Left kidney (tissue), 2 donors: ENCODE results near the gene PRRX1. TPM values are rescaled to one million over a fixed set of nuclear protein-coding genes. Genes with fewer than 3 reads are reported as not detected.

Experiments used
- DNase-seq: peaks from one replicate; pipeline ENCODE4 v3.0.0-alpha.2; 2013
- polyA plus RNA-seq: library from polyadenylated mRNA; unstranded; fragments of 120-200 nt; gene quantifications from one replicate; pipeline ENCODE4 v1.2.1, GENCODE V29; 2013; ENCODE audit not compliant: insufficient read length

The PRRX1 gene
- polyA plus RNA-seq, 1 donor = 1.4 TPM

DNA sequence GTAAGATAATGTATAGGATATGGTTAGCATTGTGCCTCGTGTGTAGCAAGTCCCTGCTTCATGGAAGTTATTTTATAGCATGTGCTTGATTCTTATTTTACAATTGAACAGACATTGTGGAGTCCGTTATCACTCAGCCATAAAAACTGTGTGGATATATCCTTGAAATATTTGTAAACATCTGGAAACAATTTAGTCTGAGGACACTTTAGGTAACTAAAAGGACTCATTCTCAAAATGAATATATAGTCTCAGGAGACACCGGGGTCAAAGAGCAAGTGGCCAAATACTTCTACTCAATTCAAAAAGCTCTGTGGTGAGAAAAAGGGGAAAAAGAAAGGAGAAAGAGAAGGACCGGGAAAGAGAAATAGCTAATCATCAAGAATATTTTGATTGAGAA is 23.7 kb downstream of the PRRX1 start:
- no peak for DNase-seq

DNA sequence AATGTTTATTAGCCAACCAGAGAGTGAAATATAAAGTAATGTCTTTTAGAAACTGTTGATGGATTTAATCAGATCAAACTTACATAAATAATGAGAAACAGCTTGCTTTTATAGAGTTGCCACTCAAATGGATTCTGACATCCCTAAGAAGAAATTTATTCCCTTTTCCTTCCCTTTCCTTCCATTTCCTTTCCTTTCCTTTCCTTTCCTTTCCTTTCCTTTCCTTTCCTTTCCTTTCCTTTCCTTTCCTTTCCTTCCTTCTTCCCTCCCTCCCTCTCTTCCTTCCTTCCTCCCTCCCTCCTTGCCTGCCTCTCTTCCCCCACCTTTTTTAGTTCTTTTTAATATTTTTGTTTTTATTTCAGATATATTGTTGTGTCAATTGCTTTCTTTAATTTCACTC is 27.3 kb downstream of the PRRX1 start:
- no peak for DNase-seq

DNA sequence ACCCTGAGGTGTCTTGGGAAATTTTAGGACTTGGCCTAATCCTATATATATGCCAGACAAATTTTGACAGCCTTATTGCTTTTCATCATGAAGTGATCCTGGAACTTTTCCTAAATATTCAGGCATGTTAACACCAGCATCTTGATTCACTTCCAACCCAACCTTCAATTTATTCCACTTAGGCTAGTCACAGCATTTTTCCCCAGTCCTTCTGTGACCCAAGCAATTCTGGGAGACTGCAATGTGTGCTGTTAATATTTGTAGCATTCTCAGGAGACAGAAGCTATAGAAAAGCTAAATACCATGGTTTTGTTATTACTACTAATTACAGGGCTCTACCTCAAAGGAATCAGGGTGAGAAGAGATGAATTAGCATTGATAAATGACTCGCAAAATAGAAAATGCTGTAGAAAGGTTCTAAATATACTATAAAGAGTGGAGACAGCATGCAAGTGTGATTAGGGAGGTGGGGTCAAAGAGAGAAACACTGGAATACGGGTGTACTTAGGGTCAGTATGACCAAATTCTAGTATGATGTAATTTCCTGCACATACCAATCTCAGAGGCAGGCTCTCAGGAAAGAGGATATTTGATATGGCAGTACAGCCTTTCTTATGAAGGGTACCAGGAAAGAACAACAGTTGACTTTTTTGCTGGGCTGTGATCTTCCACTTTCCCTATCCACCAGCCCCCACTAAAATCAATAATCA is 29.1 kb downstream of the PRRX1 start:
- DNase-seq = no peak

DNA sequence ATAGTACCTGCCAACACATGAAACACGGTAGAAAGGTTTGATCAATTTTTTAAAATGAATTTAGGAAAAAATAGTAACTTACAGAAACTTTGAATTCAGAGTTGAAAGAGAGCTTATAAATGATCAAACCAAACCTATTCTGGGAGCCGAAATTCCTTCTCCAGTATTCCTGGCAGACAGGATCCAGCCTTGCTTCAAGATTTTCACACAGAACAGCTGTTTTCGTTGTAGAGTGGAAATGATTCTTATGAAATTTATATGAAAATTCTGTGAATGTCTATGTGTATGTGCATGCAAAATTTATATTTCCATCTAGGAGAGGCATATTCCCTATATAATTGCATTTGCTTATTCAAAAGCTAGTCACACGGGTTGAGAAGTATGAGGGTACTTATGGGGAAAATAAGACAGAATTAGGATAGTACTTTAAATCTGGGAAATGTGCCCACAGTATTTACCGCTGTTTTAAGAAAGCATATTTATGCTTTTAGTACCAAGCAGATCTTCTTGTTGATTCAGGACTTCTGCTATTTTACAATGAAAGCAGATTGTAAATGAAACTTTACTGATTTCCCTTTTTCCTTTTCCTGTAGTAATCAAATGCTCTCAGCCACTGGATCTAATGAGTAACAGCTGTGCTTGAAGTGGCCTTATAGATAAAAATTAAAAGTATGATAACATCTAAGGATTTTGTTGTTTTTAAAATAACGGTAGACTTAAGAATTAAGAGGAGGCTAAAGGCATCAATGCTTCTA is 30.4 kb downstream of the PRRX1 start:
- no peak for DNase-seq

DNA sequence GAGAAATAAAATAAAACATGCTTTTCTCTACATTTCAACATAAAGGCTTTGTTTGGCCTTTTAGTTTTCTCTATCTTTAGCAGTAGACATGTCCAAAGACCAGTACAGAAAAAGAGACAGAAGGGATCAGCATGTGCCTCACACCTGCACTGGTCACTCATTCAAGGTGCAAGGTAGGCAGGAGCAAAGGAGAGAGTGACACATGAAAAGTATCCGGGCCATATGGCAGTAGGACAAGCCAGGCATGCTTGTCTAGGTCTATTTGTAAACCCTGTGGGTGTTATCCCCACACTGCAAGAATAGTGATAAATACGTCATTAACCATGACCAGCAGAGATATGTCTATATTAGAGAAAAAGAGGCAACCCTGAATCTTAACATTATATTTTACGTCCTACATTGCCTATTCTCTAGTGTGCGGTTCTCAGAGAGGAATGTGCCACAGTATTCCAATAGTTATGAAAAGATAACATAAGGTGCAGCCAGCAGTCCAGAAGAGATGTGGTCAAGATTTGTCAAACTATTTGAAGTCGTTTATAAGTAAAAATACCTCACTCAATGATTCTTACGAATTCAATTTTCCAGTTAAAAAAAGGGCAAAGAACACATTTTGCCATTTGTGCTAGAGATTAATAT is 32.1 kb downstream of the PRRX1 start:
- no peak for DNase-seq

DNA sequence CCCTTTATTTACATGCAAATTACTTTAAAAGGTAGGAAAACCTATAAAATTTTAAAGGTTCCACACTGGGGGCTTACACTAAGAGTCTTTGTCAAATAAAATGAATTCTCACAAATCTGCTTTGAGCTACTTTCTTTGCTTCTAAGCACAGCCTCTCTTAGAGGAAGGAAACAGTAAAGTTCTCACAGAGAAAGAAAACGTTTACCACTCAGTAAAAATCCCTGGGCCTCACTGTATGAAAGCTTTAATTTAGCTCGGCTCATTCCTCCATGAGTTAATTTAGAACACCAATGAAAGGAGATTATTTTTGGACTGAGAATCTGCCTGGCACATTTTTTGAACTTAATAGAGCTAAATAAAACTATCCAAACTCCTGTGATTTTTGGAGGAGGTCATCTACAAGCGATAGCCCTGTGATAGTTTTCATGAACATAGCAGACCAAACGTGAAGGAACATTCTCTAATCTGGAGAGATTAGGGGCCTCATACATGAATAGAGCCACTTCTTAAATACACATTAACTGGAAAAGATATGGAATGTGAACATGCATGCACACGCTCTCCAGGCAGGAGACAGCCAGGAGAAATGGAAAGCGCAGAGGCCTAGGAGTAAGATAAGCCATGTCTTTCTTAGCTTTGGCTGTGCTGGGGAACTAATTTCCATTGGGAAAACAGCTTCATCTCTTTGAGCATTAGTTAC is 32.8 kb downstream of the PRRX1 start:
- no peak for DNase-seq

DNA sequence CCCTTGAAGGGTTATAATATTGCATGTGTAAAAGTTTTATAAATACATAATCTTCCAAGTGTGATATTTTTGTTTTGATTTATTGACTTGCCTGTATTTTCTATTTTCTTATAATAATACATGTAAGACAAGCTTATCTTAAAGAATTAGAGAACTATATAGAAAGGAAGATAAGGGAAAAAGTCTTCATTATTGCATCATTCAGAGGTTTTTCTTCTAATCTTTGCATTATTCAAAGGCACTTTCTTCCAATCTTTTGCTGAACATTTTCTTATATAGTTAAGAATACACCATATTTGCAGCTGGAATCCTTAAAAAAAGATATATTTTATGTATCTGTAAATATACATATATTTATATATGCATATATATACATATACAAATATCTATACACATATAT is 33.4 kb downstream of the PRRX1 start:
- no peak for DNase-seq

DNA sequence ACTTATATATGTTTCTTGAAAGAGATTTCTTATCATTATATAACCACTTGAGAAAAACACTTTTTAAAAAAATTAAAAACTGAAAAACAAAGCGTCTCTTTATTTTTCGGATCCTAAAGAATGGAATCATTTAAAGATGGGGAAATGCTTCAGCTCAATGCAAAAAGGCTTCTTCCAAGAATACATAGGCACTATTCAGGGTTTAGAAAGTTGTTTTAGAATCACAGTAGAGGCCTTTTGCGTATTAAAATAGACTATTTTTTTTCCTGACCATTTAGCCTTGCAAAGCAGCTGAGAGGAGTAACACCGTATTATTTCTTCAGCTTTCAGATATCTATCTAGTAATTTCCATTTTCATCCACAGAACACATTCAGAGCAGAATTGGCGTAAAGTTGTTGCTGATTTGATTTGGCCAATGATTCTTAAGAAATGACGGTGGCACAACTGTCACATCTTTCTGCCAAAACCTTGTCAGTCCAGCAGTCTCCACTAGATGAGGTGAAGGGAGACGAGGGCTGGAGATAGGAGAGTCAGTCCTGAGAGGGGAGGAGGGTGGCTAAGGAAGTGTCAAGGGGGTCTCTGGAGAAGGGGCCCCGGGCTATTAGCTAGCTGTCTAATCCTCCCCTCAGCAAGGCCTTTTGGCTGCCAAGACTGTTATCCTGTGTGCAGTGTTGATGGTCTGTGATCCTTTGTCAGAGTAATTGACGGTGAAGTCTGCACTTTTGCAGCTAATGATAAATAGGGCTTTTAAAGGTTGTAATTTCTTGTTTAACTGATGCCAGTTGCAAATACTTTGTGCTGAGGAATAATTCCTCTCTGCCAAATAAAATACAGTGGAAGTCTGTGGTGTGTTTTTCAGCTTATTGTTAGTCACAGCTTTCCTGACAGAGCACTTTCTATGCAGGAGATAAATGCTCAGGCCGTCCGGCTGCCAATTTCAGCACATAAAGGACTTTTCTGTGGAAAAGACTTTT is 34.7 kb downstream of the PRRX1 start:
- no peak for DNase-seq

DNA sequence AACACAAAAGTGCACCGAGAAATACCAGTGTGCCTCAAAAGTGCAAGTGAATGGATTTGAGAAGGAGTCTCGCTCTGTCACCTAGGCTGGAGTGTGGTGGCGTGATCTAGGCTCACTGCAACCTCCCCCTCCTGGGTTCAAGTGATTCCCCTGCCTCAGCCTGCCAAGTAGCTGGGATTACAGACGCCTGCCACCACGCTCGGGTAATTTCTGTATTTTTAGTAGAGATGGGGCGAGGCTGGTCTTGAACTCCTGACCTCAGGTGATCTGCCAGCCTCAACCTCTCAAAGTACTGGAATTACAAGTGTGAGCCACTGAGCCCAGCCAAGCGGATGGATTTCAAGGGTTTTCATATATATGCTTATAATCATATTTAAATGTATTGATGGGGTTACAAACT is 35.8 kb downstream of the PRRX1 start:
- no peak for DNase-seq

DNA sequence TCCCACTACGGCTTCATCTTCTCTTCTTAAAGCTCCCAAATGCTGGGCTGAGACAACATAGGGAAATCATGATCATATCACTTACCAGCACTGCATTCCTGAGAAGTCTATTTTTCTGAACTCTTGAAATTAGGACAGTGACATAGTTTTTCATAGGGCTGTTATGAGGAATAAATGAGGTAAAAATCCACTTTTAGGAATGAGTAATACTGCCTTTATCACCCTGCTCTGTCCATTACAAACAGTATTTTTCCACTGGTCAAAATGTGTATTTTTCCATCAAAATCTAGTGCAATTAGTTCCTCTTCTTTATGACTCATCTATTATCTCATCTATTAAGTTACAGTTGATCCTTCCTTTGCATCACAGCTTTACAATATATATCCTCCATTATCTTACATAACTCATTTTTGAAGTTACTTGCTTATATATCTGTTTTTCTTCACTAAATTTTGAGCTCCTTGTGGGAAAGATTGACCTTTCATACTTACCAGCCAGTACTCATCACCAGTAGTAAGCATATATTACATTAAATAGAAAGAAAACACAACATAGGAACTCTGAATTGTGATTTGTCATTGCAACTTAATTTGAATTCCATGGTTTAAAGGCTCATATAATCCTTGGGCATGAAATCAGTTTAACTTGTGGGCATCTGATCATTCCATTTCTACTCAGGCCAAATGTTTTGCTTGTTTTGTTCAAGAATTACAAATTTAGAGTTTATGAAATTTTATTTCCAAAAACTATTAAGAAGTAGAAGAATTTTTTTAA is 37.1 kb downstream of the PRRX1 start:
- DNase-seq = no peak

DNA sequence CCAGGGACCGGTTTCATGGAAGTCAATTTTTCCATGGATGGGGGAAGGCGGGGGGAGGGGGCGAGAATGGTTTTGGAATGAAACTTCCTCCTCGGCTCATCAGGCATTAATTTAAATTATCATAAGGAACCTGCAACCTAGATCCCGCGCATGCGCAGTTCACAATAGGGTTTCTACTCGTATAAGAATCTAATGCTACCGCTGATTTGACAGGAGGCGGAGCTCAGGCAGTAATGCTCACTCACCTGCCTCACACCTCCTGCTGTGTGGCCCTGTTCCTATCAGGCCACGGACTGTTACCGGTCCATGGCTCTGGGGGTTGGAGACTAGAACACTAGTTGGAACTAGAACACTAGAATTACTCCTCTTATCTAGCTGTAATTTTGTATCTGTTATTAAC is 38.0 kb downstream of the PRRX1 start:
- no peak for DNase-seq

DNA sequence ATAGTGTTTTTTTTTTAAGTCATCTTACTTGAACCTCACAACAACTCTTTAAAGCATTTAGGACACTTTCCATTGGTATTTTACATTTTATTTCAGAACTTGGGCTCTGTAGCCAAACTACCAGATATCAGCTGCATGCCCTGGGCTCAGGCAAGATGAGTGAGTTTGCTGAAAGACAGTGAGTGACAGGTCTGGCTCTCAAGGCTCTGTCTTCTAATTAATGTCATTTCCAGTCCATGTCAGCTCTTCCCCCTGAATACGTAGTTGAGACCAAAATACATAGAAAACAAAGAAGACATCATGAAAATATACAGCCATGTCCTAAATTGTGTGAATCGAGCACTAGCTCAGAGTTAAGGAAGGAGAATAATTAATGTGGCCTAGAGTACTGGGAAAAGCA is 39.7 kb downstream of the PRRX1 start:
- no peak for DNase-seq

DNA sequence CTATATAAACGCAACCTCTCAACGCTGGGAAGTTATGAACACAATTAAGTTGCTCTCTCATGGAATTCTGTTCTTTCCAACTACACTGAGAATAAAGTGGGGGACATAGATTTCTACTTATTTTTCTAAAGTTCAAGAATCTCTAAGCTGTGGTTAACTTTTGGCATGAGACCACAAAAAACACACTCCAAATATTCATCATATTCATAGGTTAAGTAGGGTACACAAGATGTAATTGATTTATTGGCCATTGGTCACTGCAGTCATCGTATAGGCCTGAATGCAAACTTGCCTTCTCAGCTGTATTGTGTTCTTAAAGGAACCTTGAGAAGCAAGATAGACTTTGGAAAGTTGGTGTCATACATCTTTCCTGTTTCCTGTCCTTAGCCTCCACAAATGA is 40.3 kb downstream of the PRRX1 start:
- no peak for DNase-seq

DNA sequence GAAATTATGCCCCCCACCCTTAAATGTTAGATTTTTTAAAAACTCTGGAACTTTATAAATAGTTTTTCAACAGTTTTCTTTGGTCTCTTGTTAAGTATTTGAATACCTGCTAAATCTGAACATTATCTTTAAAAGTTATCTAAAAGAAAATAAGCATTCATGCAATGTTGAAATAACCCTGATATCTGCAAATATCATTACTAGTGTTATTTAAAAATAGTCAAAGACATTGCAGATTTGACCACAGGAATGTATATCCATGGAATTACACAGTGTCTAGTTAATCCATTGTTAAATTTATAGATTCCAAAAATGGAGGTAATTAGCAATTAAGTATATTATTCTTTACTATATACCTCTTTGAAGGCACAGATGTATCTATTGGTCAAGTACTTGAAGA is 42.0 kb downstream of the PRRX1 start:
- DNase-seq = no peak

DNA sequence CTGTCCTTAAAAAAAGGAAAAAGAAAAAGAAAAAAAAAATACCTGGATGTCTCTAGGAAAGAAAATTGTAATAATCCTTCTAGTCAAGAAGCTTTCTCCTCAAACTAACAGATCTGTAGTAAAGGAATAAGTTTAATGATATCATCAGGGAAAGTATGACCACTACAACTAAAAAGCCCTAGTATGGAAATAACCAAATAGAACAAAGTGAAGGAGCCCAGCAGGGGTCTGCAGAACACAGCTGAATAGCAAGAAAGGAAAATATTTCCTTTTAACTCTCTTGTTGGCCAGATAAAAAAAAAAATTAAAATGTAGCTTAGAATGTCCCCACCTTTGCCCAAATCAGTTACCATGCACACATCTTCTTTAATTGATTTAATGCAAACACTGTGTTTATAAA is 43.2 kb downstream of the PRRX1 start:
- DNase-seq = no peak

DNA sequence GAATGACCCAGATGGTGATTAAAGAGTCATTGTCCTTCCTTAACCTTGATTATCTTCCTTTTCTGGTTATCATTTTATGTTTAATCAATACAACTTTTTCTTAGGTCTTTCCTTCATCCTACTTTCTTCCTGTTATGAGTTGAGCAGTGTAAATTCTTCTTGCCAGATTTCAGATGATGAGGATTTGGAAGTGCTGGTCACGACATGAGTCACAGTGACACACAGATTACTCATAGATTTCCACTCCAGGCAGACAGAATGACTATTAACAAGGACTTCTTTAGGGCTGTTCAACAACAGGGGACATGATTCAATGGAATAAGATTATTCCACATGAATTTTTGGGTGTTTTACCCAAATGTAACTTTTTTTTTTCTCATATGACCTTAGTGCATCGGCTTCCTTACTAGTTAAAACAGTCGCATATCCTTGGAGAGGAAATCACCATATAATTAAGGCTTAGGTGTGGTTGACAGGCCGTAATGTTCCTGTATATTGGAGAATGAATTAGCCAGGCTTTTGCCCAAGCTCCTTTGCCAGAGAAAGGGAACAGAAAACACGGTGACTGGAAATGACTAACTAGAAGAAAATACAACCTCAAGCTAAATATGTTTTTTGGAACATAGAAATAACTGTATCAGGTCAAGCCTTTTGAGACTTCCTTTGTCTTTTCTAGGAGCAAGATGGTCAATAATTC is 44.2 kb downstream of the PRRX1 start:
- DNase-seq = no peak

DNA sequence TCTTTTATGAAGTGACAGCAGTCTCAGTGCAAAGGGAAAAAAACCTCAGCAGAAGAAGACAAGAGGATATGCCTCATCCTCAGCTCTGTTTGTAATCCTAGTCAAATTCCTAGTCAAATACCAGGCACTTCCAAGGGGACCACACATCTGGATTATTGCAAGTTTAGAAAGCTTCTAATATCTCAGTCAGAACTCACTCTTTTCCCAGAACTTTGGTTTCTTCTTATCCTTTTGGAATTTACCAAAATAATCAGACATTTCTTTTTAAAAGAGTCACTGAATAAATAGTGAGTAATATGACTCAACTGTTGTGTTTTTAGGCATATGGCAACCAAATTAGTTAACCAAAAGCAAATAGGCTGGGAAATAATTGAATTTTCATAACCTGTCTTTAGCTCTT is 47.8 kb downstream of the PRRX1 start:
- DNase-seq = no peak

DNA sequence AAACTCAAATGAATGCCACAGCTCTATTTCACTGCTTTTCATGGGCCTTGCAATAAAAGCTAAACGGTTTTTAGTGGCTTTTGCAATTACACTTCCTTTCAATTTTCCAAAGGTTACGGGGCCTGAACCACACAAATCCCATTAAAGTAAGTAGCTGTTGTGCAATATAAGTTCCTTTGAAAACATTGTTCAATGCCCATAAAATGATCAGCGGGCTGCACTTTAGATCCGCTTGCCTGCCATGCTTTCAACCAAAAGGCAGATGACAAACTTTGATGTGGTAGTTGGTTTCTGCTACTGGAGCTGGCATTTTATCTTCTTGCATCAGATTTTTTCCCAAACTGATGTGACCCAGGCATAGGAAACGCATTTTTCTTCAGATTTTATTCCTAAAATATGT is 50.2 kb downstream of the PRRX1 start:
- DNase-seq = no peak

DNA sequence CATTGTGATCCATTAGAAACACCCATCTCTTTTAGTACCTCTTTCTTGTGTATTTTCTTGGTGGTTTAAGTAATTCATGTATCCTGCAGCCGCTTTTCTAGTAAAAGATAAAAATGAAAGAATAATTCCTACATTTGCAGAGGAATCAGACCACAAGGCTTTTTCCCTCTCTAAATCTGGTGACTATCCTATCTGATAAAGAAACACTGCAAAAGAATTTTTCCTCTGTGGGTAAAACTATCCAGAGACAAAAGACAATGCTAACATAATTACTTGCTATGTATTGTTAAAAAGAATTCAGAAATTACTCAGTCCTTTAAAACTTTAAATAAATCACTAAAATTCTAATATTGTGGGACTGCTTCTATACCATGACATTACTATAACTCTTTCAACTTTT is 51.0 kb downstream of the PRRX1 start:
- DNase-seq = no peak

DNA sequence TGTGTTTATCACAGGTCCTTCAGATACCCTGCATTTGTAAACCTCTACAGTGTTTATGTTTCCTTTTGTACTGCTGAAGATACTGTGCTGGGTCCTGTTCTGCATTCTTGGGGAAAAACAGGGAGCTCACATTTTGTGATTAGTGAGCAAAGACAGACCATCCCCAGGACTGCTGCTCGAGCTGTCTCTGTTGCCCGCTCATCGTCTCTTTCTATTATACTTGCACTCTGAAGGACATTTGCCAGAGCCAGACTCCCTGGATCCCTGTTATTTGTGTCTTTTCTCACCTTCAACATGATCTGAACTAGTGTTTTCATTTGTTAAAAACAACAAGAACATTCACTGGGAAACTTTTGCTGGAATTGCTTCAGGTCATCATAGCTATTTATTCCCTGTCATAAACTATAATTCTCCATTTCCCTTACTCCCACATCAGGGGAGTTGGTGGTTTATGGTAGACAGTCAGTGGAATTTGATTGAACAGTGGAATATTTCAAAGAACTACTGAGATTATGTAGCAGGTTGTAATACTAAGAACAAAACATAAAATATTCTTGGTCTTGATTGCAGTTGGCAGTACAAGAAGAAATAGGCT is 53.0 kb downstream of the PRRX1 start:
- DNase-seq = no peak
